ENCODE data around the gene DPH5.
A peak's percentile ranks its signal among the peaks of the same experiment; 100 is the strongest.
"Not testable (repeated sequence)": the region's sequence is repeated elsewhere in the genome, so short reads cannot be mapped to it uniquely, and the experiment has no call there.

DPH5 gene

DNA sequence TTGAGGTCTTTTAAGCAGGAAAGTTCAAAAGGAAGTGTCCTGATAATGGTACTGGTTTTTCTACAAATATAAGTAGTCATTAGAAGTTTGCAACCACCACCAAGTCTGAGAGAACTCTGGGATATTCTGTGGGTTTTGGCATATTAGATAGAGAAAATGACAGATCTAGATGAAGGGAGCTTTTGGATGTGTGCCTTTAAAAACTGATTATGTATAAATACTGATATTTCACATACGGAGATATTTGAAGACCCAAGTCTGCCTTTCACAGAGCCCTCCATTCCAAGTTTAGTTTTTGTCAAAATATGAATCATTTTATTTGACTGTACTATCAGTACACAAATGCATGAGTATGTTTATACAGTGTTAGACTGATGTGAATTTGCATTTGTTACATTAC lies 48.6 kb downstream of the DPH5 start:
- no peak for DNase-seq

GRCh38 chr1:100972185-100972584 lies 53.4 kb downstream of the DPH5 start:
- peak; percentile 88 for DNase-seq

GRCh38 chr1:100971021-100971420 lies 54.6 kb downstream of the DPH5 start:
- peak; percentile 17 for DNase-seq

DNA sequence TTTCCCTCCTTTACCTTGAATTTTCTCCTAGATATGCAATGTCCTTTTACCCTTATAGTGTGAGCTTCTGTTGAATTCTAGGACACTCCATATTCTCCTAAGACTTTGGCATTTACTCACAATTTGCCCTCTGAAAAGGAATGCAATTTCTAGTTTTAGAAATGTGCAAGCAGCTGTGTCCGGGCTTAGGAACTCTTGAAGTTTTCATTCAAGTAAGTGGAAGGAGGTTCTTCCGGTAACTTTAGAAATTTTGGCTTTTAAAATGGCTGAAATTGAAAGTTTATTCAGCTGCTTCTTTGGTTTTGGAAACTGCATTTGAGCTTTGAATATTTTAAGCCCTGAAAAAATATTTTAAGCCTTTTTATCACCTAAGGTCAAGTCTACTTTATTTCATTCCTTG lies 56.3 kb downstream of the DPH5 start:
- DNase-seq, result no peak

DNA sequence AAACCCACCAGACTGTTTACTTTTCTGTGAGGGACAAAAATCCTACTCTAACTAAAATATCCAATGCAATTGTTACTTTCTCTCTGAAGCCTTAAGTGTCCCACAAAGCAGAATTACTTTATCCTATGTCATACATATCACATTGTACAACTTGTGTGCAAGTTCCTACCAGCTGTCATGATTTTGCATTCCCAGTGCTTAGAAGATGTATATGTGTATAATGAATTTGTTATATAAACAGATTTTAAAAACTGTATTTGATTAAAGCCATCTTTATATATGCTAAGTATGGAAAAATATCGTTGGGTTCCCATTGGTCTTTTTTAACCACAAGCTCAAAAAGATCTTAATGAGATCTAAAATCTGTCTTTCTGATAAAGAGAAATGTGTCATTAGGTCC lies 57.0 kb downstream of the DPH5 start:
- DNase-seq, result no peak

- no peak for DNase-seq
Observed at GRCh38 chr1:100960098-100960497, 65.5 kb downstream of the DPH5 start.

DNA sequence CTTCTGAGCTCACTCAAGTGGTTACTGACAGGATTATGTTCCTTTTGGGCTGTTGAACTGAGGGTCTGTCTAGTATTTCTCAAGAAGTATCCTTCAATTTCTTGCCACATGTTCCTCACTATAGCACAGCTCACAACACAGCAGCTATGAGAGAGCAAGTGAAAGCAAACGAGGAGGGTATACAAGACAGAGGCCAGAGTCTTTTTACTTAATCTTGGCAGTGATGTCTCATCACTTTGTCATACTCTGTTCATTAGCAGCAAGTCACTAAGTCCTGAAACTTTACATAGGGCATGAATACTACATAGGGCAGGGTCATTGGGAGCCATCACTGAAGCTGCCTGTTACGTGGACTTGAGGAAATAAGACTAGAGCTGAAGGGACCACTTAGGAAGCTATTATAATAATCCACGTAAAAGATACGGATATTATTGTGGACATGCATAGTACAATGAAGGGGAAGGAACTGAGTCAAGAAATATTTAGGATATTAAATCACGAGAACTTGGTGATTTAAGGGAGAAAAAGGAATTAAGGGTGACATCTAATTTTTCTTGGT lies 66.0 kb downstream of the DPH5 start:
- DNase-seq, result no peak

DNA sequence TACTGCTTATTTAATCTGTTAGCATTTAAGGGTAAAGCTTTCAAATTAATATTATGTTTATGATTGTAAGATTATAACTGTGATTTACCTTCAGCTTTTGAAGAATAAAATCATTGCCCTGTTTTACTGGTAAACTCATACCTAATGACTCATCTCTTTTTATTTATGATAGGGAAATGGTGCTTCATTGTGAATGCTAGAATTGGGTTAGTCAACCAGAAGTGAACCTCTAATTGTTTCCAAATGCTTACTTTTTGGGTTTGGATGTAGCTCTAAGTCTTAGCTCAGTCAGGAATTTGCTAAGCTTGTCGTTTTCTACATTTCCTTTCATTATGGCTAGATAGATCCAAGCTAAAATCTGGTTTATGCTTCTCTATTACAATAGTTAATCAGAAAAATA lies 70.3 kb downstream of the DPH5 start:
- peak; percentile 62 for DNase-seq

GRCh38 chr1:100953960-100954730 lies 71.4 kb downstream of the DPH5 start:
- DNase-seq, result no peak

DNA sequence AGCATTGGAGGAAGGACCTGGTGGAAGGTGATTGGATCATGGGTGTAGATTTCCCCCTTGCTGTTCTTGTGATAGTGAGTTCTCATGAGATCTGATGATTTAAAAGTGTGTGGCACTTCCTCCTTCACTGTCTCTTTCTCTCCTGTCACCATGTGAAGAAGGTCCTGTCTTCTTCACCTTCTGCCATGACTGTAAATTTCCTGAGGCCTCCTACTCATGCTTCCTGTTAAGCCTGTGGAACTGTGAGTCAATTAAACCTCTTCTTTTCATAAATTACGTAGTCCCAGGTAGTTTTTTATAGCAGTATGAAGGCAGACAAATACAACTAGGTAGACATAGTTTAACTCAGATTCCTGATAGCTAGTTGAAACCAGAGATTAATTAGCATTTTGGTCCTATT lies 72.6 kb downstream of the DPH5 start:
- not testable (repeated sequence) for DNase-seq

GRCh38 chr1:100952104-100952745 lies 73.4 kb downstream of the DPH5 start:
- DNase-seq, result no peak

- DNase-seq, result peak; percentile 4
Observed at GRCh38 chr1:100950781-100951180, 74.8 kb downstream of the DPH5 start.

GRCh38 chr1:100950337-100950736 lies 75.2 kb downstream of the DPH5 start:
- no peak for DNase-seq

DNA sequence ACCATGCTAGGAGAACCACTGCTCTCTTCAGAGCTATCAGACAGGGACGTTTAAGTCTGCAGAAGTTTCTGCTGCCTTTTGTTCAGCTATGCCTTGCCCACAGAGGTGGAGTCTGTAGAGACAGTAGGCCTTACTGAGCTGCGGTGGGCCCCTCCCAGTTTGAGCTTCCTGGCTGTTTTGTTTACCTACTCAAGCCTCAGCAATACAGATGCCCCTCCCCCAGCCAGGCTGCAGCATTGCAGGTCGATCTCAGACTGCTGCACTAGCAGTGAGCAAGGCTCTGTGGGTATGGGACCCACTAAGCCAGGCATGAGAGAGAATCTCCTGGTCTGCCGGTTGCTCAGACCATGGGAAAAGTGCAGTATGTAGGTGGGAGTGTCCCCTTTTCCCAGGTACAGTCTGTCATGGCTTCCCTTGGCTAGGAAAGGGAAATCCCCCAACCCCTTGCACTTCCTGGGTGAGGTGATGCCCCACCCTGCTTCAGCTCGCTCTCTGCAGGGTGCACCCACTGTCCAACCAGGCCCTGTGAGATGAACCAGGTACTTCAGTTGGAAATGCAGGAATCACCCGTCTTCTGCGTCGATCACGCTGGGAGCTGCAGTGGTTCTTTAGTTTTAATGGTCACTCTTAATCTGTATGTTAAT lies 75.9 kb downstream of the DPH5 start:
- DNase-seq, result peak; percentile 73

- not testable (repeated sequence) for DNase-seq
Observed at GRCh38 chr1:100948721-100949405, 76.7 kb downstream of the DPH5 start.

DNA sequence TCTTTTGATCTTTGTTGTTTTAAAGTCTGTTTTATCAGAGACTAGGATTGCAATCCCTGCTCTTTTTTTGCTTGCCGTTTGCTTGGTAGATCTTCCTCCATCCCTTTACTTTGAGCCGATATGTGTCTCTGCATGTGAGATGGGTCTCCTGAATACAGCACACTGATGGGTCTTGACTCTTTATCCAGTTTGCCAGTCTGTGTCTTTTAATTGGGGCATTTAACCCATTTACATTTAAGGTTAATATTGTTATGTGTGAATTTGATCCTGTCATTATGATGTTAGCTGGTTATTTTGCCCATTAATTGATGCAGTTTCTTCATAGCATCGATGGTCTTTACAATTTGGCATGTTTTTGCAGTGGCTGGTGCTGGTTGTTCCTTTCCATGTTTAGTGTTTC lies 77.8 kb downstream of the DPH5 start:
- not testable (repeated sequence) for DNase-seq

- not testable (repeated sequence) for DNase-seq
Observed at GRCh38 chr1:100946064-100946463, 79.5 kb downstream of the DPH5 start.

DNA sequence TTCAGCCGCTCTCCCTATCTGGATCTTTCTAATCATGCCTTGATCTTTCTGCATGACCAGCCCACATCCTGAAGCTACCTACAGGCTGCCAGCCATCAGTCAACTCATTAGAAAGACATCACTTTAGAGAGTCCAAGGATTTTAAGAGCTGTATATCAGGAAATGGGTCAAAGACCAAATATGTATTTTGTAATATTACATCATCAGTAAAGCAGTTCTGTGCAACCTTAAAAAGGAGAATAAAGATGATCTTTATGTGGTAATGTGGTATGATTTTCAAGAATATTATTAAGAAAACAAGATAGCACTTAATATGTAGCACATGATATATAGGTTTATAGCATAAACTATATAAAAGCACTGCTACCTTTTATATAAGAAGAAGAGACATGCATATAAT lies 82.1 kb downstream of the DPH5 start:
- DNase-seq, result no peak

DNA sequence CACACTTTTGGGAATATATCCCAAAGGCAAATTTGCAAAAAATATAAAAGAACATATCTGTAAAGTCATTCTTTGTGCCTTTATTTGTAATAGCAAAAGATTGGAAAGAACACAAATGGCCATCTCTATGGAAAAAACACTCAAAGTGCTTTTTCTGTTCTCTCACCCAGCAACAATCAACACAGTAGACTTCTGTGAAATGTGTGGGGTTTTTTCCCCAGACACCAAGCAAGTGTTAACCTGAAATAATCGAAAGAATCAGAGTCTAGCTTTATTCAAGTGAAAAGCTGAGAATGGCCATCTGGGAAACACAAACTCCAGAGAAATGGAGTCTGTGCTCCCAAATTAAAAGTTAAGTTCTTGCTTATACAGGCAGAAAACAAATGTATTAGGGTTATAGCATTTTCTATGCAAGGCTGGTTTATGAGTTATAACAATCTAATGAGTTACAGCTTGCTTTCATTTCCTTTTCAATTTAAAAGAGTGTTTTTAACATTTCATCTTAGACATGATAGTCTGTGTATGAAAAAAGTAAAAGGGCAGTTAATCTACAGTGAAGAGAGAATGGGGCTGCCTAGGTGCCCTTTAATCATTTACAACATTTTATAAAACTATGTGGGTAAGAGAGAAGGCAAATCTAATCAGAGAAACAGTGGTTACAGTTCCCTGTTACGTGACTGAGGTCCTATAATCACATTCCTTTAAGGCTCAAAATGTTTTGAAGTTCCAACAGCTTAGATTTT lies 83.1 kb downstream of the DPH5 start:
- DNase-seq, result no peak

DNA sequence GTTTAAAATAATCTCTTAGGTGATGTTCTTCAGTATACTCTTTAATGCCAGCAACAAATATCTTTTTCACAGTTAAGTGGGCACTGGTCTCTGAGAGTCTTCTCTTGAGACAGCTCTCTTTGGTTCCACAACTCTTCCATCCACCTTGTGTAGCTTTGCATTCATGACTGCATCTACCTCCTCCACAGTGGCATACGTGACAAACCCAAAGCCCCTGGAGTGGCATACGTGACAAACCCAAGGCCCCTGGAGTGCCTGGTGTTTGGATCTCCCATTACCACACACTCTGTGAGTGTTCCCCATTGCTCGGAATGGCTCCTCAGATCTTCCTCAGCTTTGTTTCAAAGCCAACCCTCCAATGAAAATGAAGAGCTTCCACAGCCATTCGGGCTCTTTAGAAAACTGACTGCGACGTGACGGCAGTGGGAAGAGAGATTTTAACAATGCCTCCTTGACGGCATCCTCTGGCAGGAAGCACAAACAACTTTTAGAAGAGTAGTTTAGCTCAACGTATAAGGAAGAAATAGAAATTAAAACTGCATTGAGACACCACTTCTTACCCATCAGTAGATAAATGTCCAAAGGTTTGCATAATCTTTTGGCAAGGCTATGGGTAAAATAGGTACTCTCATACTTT lies 83.9 kb downstream of the DPH5 start:
- no peak for DNase-seq

- DNase-seq, result no peak
Observed at GRCh38 chr1:100941098-100941527, 84.5 kb downstream of the DPH5 start.

Data from NCI-H69 (cell line).